ENCODE data around the gene VAV3.

- TF ChIP-seq CTCF (IDR thresholded peaks at IDR 0.05 in 8 of 11, conservative IDR thresholded peaks at IDR 0.05 in 3 of 11) (no peak), POLR2A (IDR thresholded peaks at IDR 0.05) (no peak), POLR2AphosphoS5 (IDR thresholded peaks at IDR 0.05) (no peak)
These were observed 175.0 kb downstream of the VAV3 start for GRCh38 chr1:107789817-107790524.

All from spleen (tissue), 7 donors.